Measurements from ENCODE around the gene POTEE.
"Not testable (repeated sequence)": the region's sequence is repeated elsewhere in the genome, so short reads cannot be mapped to it uniquely, and the experiment has no call there.

GRCh38 chr2:131193421-131193820 is 15.9 kb upstream of the POTEE start:
- not testable (repeated sequence) for TF ChIP-seq CTCF (IDR thresholded peaks at IDR 0.05; ENCODE audit: low read depth, low read length); POLR2A (IDR thresholded peaks at IDR 0.05; ENCODE audit: extremely low read depth, insufficient read length); MYC (IDR thresholded peaks at IDR 0.05; ENCODE audit: low read depth, low read length)
